DND-41 (cell line): Measurements from ENCODE around the gene BTBD8.

Experiments
- EZH2 ChIP-seq: IDR thresholded peaks from 3 replicates; pipeline ENCODE4 v1.6.1; 2012; ENCODE audit warnings: borderline replicate concordance, low read depth, mild to moderate bottlenecking, moderate library complexity, low read length, inconsistent platforms; ENCODE audit not compliant: severe bottlenecking
- TF ChIP-seq, protein P1 (sequence below): IDR thresholded peaks from 2 replicates; pipeline ENCODE4 v1.5.1; 2012; ENCODE audit warnings: borderline replicate concordance, low read length, moderate library complexity, mild to moderate bottlenecking; ENCODE audit not compliant: poor library complexity, severe bottlenecking; ENCODE audit errors: extremely low read depth

DNA sequence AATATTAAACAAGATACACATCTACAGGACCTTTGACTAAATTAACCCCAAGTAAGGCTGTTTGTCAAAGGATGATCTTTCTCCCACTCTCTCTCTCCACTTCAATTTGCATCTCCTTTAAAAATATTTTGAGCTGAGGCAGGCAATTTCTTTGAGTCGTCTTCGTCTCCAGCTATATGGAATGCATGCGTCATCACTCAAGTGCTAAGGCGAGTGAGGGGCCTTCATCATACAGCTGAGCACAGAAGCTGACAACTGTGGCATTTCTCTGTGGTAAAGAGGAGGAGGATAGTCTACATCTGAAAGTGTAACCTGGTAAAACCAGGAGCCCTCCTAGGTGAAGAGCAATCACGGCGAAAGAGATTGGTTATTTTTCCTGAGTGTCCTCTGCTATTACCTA, 42.7 kb upstream of the BTBD8 start:
- TF ChIP-seq, protein P1, sequence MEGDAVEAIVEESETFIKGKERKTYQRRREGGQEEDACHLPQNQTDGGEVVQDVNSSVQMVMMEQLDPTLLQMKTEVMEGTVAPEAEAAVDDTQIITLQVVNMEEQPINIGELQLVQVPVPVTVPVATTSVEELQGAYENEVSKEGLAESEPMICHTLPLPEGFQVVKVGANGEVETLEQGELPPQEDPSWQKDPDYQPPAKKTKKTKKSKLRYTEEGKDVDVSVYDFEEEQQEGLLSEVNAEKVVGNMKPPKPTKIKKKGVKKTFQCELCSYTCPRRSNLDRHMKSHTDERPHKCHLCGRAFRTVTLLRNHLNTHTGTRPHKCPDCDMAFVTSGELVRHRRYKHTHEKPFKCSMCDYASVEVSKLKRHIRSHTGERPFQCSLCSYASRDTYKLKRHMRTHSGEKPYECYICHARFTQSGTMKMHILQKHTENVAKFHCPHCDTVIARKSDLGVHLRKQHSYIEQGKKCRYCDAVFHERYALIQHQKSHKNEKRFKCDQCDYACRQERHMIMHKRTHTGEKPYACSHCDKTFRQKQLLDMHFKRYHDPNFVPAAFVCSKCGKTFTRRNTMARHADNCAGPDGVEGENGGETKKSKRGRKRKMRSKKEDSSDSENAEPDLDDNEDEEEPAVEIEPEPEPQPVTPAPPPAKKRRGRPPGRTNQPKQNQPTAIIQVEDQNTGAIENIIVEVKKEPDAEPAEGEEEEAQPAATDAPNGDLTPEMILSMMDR = no peak
- no peak for TF ChIP-seq EZH2
